ENCODE measurements around the gene HDAC1. TPM values are rescaled to one million over a fixed set of nuclear protein-coding genes. Genes with fewer than 3 reads are reported as not detected.

HDAC1 gene
- total and polyA plus RNA-seq, 2 of the 8 experiments (the other 6 are each of a cell fraction or from before 2014, with no cell fraction given): 111 to 125 TPM

DNA sequence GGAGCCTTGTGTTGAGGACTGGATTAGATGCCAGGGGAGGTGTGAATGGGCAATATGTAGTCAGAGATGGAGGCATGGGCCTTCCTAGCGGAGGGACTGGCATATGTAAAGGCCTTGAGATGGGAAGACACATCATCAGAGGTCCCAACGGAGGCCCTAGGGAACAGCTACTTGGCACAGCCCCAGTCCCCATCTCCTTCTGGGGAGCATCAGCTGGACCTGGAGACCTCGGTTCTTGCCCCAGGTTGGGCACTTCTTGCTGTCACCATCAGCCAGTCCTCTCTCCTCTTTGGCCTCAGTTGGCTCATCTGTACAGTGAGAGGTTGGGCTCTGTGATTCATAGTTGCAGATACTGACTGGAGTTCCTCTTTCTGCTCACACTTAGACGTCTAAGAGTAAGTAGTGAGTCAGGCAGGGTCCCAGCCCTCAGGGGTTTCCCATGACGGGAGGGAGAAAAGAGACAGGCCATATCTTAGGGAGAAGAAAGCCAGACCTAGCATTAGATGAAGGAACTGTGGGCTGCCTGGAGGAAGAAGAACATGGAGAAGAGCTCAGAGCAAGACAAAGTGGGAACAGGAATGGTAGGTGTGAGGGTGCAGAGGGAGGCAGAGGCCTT is 47.6 kb downstream of the HDAC1 start:
- no peak overlapping the region for H4K91ac ChIP-seq (replicated peaks; ENCODE audit: insufficient read length, low read length)
- H3K14ac ChIP-seq (ENCODE audit: insufficient read length): no peak overlapping the region
- H3K27ac ChIP-seq (ENCODE audit: low read depth, low read length): no peak overlapping the region
- peaks cover 0 to 2% of the 10 kb centered on the region in 2 experiments for H4K20me1 ChIP-seq (replicated peaks in 1 of 2; ENCODE audit: control insufficient read depth in 1 of 2, insufficient read depth in 2 of 2, low read length in 2 of 2)
- H3K9ac ChIP-seq (replicated peaks in 1 of 4; ENCODE audit: extremely low read depth in 1 of 4, low read depth in 3 of 4, low read length in 3 of 4): no peak overlapping the region
- H2AFZ ChIP-seq (ENCODE audit: low read length): no peak overlapping the region
- H3K36me3 ChIP-seq (ENCODE audit: control insufficient read depth in 2 of 4, insufficient read depth in 4 of 4, low read length in 3 of 4): peaks cover 0 to 5% (median under 1%) of the 10 kb centered on the region in 4 experiments; a peak in 4 of 8 replicates
- H2BK5ac ChIP-seq (ENCODE audit: low read depth, low read length): no peak overlapping the region
- H3K4me1 ChIP-seq (replicated peaks in 1 of 4; ENCODE audit: control insufficient read depth in 3 of 4, insufficient read depth in 4 of 4, low read length in 3 of 4): peaks cover 0 to 21% (median 16%) of the 10 kb centered on the region in 4 experiments; a peak in 6 of 7 replicates
- H3K79me1 ChIP-seq (ENCODE audit: low read depth, low read length): peaks cover 2% of the 10 kb centered on the region; the same call in 1 of the 2 replicates
- H3K4me2 ChIP-seq (ENCODE audit: insufficient read depth in 1 of 2, low read depth in 2 of 2, low read length in 2 of 2): no peak overlapping the region
- no peak overlapping the region for H2BK120ac ChIP-seq (replicated peaks; ENCODE audit: low read depth, low read length)
- H3K23ac ChIP-seq (ENCODE audit: insufficient read length): no peak overlapping the region
- H3K27me3 ChIP-seq (replicated peaks in 1 of 4; ENCODE audit: control insufficient read depth in 3 of 4, extremely low read depth in 1 of 4, insufficient read depth in 3 of 4, low read length in 3 of 4): peaks cover 0 to 7% (median 2%) of the 10 kb centered on the region in 4 experiments; a peak in 4 of 7 replicates
- peaks cover 8% of the 10 kb centered on the region; the same call in 1 of the 2 replicates for H3K23me2 ChIP-seq (ENCODE audit: low read depth, low read length)
- H3K4me3 ChIP-seq (ENCODE audit: extremely low read depth in 1 of 4, insufficient read depth in 2 of 4, low read depth in 3 of 4, low read length in 4 of 4): no peak overlapping the region
- peaks cover 3 to 8% of the 10 kb centered on the region in 2 experiments; a peak in 3 of 4 replicates for H3K79me2 ChIP-seq (ENCODE audit: control insufficient read depth in 1 of 2, insufficient read depth in 2 of 2, low read length in 2 of 2)
- WGBS, 2 experiments (ENCODE audit: extremely low coverage in 1 of 2, insufficient coverage in 1 of 2, insufficient read length in 1 of 2, insufficient replicate concordance in 2 of 2, low coverage in 1 of 2, low lambda C conversion rate in 2 of 2, missing lambda C conversion rate in 1 of 2): 92% methylated on average over 5 of the region's 5 CpGs; no CpG with 5 or more reads in 1 of the 2 experiments
- H2BK15ac ChIP-seq (ENCODE audit: low read length): 0 out of 2 replicates have a peak overlapping the region, but pooled peaks have one; percentile 81
- no peak overlapping the region for H3K56ac ChIP-seq (replicated peaks; ENCODE audit: insufficient read length, low read depth, low read length)
- no peak overlapping the region for H4K5ac ChIP-seq (ENCODE audit: insufficient read length, low read depth, low read length)
- H3K18ac ChIP-seq (ENCODE audit: extremely low read depth, low read length): no peak overlapping the region
- no peak for FAIRE-seq
- no peak overlapping the region for H2AK5ac ChIP-seq (ENCODE audit: low read depth, low read length)
- ChIA-PET POLR2A (ENCODE audit: partially characterized antibody) (interaction anchor here (0.6 to 17.1 kb wide), 4 partner anchors 6 to 239 kb away, joined by 3 to 321 read pairs (median 163); partner anchors contain the start of gene MARCKSL1), CTCF (ENCODE audit: partially characterized antibody) (interaction anchor here (1.7 kb wide), 1 partner anchor 17 kb away, joined by 3 read pairs; no protein-coding TSS in a partner anchor)
- H2BK20ac ChIP-seq (ENCODE audit: low read length): no peak overlapping the region
- H3K9me3 ChIP-seq (ENCODE audit: insufficient read depth in 2 of 2, low read depth in 1 of 2, low read length in 1 of 2): no peaks in the 10 kb centered on the region
- H2BK12ac ChIP-seq (ENCODE audit: low read depth, low read length): peak overlapping the region; percentile 27; the same call in 1 of the 2 replicates
- H3K4ac ChIP-seq (replicated peaks; ENCODE audit: insufficient read length, low read depth, low read length): no peak overlapping the region
- no peak for DNase-seq (ENCODE audit: low read depth in 1 of 2, low spot score in 2 of 2)
- no peak overlapping the region for H4K8ac ChIP-seq (ENCODE audit: extremely low read depth, insufficient read depth, low read length)
- TF ChIP-seq BRCA1 (IDR thresholded peaks at IDR 0.05; ENCODE audit: low read depth, low read length) (no peak), SP2 (IDR thresholded peaks at IDR 0.05; ENCODE audit: low read length) (no peak), RXRA (IDR thresholded peaks at IDR 0.05; ENCODE audit: insufficient read depth, low read depth, low read length) (no peak), CBX5 (IDR thresholded peaks at IDR 0.05; ENCODE audit: low read depth, low read length) (no peak), YY1 (IDR thresholded peaks at IDR 0.05; ENCODE audit: low read depth, low read length) (no peak), NANOG (IDR thresholded peaks at IDR 0.05; ENCODE audit: insufficient read depth, low read depth, low read length, poor library complexity, severe bottlenecking) (no peak), HDAC6 (IDR thresholded peaks at IDR 0.05; ENCODE audit: low read depth, low read length) (no peak), MAFK (IDR thresholded peaks at IDR 0.05; ENCODE audit: low read depth, low read length) (no peak), CBX8 (IDR thresholded peaks at IDR 0.05; ENCODE audit: borderline replicate concordance, low read depth, low read length) (no peak), TAF7 (optimal IDR thresholded peaks at IDR 0.05; ENCODE audit: borderline replicate concordance, low read depth, low read length) (no peak), SAP30 (IDR thresholded peaks at IDR 0.05; ENCODE audit: insufficient read depth, insufficient replicate concordance, low read length) (no peak), BACH1 (IDR thresholded peaks at IDR 0.05; ENCODE audit: low read length) (no peak), TEAD4 (IDR thresholded peaks at IDR 0.05; ENCODE audit: low read depth, low read length) (no peak)
